Left ventricle myocardium inferior (tissue), 1 donor: ENCODE measurements around the gene NPAS2. TPM values are rescaled to one million over a fixed set of nuclear protein-coding genes. Genes with fewer than 3 reads are reported as not detected.

Experiments used
- DNase-seq: peaks from one replicate; pipeline ENCODE4 v3.0.0-alpha.2; 2020
- H3K27ac ChIP-seq: fragments of 200-600 bp; replicated peaks from 2 replicates; pipeline ENCODE4 v1.8.0; 2021
- H3K27me3 ChIP-seq: fragments of 200-600 bp; 2 replicates; pipeline ENCODE4 v1.8.0; 2021; ENCODE audit warnings: low read depth
- H3K36me3 ChIP-seq: fragments of 200-600 bp; 2 replicates; pipeline ENCODE4 v1.8.0; 2021
- H3K4me1 ChIP-seq: fragments of 200-600 bp; 2 replicates; pipeline ENCODE4 v1.8.0; 2021
- H3K4me3 ChIP-seq: fragments of 200-600 bp; 2 replicates; pipeline ENCODE4 v1.8.0; 2021; ENCODE audit warnings: mild to moderate bottlenecking, moderate library complexity
- H3K9me3 ChIP-seq: fragments of 200-600 bp; replicated peaks from 2 replicates; pipeline ENCODE4 v1.8.0; 2021
- CTCF ChIP-seq: fragments of 200-600 bp; IDR thresholded peaks from 2 replicates; pipeline ENCODE4 v1.8.0; 2021; ENCODE audit warnings: antibody characterized with exemption, mild to moderate bottlenecking, borderline replicate concordance
- intact Hi-C: fragments of 100-400 bp; cut with micrococcal nuclease; formaldehyde crosslinking; loops from one replicate; pipeline ENCODE4 v1.11.0; 2022
- total RNA-seq: library from RNA; stranded (reverse); fragmentation: NEBNext Ultra II Directional; extraction: Animal tissue kit (Norgen Biotek cat#: 25700); gene quantifications from one replicate; pipeline ENCODE4 v1.2.1, GENCODE V29; 2021
- donor health status: DM: no; HTN: yes; CAD: no; lungs with severe emphysema.

The NPAS2 gene
- total RNA-seq, 1 donor from 2014 or later = 51.0 TPM

GRCh38 chr2:100962366-100963025 is 142.6 kb downstream of the NPAS2 start:
- Histone ChIP-seq H3K4me1 (peaks cover 44% of the 10 kb centered on the region), H3K36me3 (peaks cover 12% of the 10 kb centered on the region), H3K9me3 (no peaks in the 10 kb centered on the region), H3K27ac (peak overlapping the region; percentile 27), H3K27me3 (no peaks in the 10 kb centered on the region), H3K4me3 (no peak overlapping the region)
- no peak for TF ChIP-seq CTCF
- no peak for DNase-seq
- intact Hi-C loops = no loop called here

GRCh38 chr2:100963026-100963375 is 143.1 kb downstream of the NPAS2 start:
- H3K9me3 ChIP-seq = no peaks in the 10 kb centered on the region
- no peak overlapping the region for H3K27ac ChIP-seq
- intact Hi-C loops = no loop called here
- peaks cover 39% of the 10 kb centered on the region for H3K4me1 ChIP-seq
- H3K4me3 ChIP-seq = no peak overlapping the region
- H3K36me3 ChIP-seq = peaks cover 17% of the 10 kb centered on the region
- TF ChIP-seq CTCF = no peak
- H3K27me3 ChIP-seq = no peaks in the 10 kb centered on the region
- no peak for DNase-seq

- Histone ChIP-seq H3K9me3 (no peaks in the 10 kb centered on the region), H3K27ac (peak overlapping the region; percentile 16), H3K4me3 (no peak overlapping the region), H3K4me1 (peaks cover 26% of the 10 kb centered on the region), H3K36me3 (peaks cover 29% of the 10 kb centered on the region), H3K27me3 (no peaks in the 10 kb centered on the region)
- intact Hi-C loops = no loop called here
- no peak for DNase-seq
- no peak for TF ChIP-seq CTCF
Measured at GRCh38 chr2:100964222-100964621, 144.3 kb downstream of the NPAS2 start.

- intact Hi-C loops = no loop called here
- DNase-seq = no peak
- Histone ChIP-seq H3K4me1 (peaks cover 21% of the 10 kb centered on the region), H3K27ac (peak overlapping the region; percentile 16), H3K36me3 (peaks cover 34% of the 10 kb centered on the region), H3K27me3 (no peaks in the 10 kb centered on the region), H3K9me3 (no peaks in the 10 kb centered on the region), H3K4me3 (no peak overlapping the region)
- no peak for TF ChIP-seq CTCF
Measured at GRCh38 chr2:100964681-100965169, 144.8 kb downstream of the NPAS2 start.

- Histone ChIP-seq H3K9me3 (no peaks in the 10 kb centered on the region), H3K4me3 (no peak overlapping the region), H3K27ac (no peak overlapping the region), H3K4me1 (peaks cover 20% of the 10 kb centered on the region), H3K27me3 (no peaks in the 10 kb centered on the region), H3K36me3 (peaks cover 43% of the 10 kb centered on the region)
- no peak for TF ChIP-seq CTCF
- intact Hi-C loops = no loop called here
- DNase-seq = no peak
Measured at GRCh38 chr2:100965596-100965995, 145.7 kb downstream of the NPAS2 start.
